ENCODE results near the gene KCNJ1.

DNA sequence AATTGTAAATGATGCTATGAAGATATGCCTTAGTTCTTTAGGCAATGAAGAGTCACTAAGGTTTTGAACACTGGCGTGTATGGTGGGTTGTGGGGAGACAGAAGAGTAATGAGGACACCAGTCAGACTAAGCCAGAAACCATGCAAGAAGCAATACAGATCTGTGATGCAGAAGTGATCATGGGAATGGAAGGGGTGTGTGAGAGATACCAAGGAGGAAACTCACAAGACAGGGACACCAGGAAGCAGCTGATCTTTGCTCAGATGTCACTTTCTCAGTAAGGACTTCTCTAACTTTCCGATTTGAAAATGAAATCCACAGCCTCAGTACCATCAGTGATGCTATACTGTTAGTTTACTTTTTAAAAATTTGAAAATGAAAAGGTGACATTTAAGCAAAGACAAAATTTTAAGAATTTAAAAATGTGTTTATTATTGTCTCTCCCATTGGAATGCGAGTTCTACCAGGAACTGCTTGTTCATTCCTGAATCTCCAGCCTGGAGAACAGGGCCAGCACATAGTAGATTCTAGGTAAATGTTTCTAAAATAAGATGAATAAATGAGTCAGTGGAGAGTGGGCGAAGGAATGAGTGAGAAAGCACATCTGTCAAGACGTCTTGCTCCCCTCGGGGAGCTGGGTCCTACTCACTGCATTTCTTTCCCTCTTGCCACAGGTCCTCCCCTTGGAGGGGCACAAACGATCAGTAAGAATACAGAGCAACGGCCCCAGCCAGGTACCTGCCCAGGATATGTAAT, 60.4 kb downstream of the KCNJ1 start:
- TF ChIP-seq CTCF (IDR thresholded peaks at IDR 0.05; ENCODE audit: low read depth, low read length) (no peak), POLR2A (IDR thresholded peaks at IDR 0.05; ENCODE audit: extremely low read depth, insufficient read length) (no peak)
